HG03460 (cell line): ENCODE data around the gene AP1G2.

Experiments used
- ATAC-seq: cut with Tn5 transposase; IDR thresholded peaks from one replicate; pipeline ENCODE4 v1.9.1; 2021; ENCODE audit not compliant: unreplicated experiment

Gene AP1G2

DNA sequence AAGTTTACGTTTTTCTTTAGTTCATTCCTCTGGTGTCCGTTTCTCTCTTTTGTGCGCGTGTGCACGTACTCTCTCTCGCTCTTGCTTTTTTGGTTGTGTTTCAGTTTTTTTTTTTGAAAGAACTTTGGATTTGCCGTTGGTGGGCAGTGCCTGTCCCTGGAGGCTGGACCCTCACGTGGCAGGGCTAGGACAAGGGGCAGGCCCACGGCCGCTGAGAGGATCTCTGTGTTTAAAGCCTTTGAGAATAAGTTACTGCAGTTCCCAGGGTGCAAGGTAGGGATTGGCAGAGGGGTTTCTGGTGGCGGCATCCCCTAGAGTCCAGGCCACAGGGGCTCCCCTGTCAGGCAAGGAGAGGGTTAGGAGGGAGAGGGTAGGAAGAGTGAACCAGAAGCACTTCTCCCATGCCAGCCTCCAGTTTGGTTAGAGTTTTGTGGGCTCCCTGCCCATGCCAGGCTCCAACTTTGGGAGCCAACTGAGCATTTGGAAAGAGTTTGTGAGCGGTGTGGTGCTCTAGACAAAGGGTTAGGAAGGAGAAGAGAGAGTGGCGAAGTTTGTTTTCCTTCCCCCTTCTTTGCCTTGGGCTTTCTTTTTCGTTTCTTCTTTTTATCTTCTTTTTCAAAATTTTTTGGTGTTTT, 46.6 kb downstream of the AP1G2 start:
- no peak for ATAC-seq

DNA sequence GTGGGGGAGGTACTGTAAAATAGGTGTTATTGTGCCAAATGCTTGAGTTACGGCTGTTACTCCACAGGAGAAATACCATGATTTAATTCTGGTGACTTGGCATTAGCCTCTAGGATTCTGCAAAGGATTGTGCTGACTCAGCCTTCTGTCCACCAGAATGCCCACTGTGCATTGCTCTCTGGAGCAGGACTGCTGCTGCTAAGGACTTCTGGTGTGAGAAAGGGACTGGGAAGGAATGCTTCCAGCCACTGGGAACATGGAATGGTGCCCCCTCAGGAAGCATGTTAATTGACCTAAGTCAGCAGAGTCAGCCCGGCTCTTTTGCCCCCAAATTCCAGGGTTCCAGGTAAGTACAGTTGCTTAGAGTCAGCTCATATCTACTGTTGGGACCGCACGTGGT, 48.9 kb downstream of the AP1G2 start:
- no peak for ATAC-seq

DNA sequence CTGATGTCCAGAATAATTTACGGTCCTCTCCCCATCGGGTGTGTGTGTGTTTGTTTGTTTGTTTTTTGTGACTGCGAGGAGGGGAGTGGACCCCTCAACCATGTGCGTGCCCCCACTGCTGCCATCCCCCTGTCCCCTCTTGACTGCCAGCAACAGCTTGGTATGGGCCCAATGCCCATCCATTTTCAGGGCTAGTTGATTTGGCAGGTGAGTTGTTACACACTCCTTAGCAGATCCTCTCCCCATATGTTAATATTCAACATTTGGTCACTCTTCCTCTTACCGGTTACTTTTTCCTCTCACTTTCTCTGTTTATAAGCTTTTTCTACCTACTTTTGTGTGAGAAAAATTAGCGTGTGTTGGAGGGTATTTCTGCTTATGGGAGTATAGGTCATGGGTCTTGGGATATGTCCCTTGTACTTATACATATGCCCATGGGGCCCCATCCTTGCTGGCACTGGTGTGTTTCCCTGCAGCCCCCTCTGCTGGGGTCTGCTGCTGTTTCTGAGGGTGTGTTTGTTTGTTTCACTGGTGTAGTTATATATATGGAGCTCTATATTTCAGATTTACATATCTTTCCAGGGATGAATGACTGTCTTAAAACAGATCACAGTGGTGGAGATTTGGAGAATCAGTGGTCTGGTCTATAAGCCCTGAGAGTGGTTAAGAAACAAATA, 49.8 kb downstream of the AP1G2 start:
- no peak for ATAC-seq

DNA sequence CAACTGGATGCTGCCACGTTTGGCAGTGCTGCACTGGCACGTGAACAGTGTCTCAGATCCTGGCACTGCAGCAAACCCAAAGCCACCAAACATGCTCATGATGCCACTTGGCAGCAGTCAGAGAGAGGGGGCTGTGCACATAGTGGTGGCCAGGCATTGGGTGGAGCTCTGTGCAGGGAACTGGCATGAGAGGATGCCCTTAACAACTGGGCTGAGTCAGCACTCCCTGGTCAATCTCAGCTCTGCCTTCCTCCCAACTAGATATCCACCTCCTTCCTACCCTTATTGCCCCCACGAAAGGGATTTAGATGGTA, 53.0 kb downstream of the AP1G2 start:
- no peak for ATAC-seq

DNA sequence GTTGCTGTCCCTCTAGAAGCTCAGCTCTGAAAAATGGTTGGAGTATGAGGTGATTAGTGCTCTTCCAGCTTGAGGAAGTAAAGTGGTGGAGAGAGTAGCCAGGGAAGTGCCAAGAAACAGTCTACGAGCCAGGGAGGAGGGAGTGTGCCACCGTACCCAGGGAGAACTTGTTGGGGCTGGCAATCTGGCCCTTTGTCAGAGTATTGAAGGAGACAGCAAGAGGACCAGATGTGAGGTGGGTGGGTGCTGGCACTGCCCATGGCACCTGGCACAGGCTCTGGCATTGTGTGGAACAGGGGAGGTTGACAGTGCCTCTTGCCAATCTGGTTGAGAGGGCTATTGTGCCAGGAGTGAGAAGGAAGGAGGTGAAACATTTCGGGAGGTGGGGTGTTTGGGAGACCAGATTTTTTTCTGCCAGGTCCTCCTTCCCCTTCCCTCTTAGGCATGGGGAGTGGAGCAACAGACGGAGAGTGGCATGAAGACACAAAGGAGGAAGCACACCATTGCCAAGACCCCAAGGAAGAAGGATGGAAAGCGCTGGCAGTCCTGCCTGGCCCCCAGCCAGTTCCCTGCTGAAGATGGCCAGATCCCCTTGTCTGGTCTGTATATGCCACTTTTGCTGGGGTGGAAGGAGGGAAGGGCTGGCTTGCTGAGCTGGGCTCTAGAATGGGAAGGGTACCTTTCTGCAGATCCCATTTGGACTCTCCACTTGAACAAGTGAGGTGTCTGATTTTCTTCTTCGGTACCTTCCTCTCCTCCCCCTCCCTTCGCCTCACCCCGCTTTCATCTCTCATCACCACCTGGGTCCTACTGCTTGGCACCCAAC, 53.6 kb downstream of the AP1G2 start:
- no peak for ATAC-seq

DNA sequence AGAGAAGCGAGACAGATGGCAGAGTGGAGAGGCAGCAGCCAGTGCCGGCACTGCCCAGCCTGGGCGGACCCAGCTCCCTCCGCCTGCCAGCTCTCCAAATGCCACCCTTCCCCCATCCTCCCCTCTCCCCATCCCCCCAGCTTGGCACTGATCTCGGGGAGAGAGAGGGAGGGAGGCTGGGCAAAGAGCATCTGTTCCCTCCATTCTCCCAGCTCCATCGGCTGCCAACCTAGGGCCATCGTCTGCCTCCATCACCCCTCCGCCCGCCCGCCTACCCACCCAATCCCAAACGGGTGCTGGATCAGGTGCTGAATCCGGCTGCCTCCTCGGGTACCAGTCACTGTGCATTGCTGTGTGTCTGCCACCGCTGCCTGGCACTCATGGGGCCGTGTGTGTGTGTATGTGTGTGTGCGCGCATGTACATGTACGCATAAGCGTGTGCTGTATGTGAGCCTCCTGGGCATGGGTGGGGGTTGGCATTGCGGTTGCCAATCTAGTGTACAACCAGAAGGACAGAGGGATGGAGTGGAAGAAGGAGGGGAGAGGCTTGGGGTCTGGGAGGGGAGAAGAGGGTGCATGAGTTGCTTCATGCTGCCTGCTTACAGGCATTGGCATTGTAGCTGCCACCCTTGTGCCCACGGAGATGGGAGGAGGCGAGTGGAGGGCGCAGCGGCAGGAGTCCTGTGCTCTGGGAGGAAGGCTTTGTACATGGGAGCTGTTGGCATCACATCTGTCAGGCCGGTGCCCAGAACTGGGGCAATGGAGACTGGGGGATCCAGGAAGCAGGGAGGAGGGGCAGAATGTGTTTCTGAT, 54.4 kb downstream of the AP1G2 start:
- ATAC-seq, result no peak

DNA sequence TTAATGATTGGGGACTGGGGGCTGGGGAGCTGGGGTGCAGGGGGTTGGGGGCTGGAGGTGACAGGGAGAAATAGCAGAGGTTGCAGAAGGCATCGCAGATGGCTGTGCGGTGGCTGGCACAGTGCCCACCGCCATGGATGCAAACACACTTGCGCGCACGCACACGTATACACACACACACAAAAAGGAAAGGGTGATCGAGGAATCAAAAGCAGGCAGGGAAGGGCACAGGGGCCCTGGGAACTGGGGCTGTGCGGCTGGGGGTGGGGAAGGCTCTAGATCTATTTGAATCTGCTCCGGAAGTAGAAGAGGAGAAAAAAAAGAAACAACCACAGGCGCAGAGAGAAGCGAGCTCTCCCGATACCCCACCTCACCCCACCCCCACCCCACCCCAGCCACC, 55.4 kb downstream of the AP1G2 start:
- no peak for ATAC-seq
